Mesodermal cell (in vitro differentiated cells): ENCODE results near the gene ZNF516.

Experiments used
- H3K27ac ChIP-seq: 2 replicates; pipeline ENCODE4 v1.7.0; 2013; ENCODE audit warnings: mild to moderate bottlenecking, low read depth, low read length, moderate library complexity; ENCODE audit not compliant: severe bottlenecking
- H3K36me3 ChIP-seq: 2 replicates; pipeline ENCODE4 v1.7.1; 2013; ENCODE audit warnings: mild to moderate bottlenecking, low read length, moderate library complexity; ENCODE audit not compliant: control insufficient read depth, insufficient read depth
- H3K4me1 ChIP-seq: one replicate; pipeline ENCODE4 v1.7.1; 2013; ENCODE audit warnings: mild to moderate bottlenecking, low read length; ENCODE audit not compliant: insufficient read depth, control insufficient read depth, poor library complexity, severe bottlenecking
- H3K4me3 ChIP-seq: 2 replicates; pipeline ENCODE4 v1.7.0; 2013; ENCODE audit warnings: low read length, control low read depth, mild to moderate bottlenecking; ENCODE audit not compliant: insufficient read depth, poor library complexity, severe bottlenecking; ENCODE audit errors: extremely low read depth
- H3K9me3 ChIP-seq: 2 replicates; pipeline ENCODE4 v1.7.1; 2013; ENCODE audit warnings: mild to moderate bottlenecking, low read length, moderate library complexity; ENCODE audit not compliant: control insufficient read depth
- WGBS, 2 experiments: methylation state at CpG; one replicate each; pipeline ENCODE4 v1.1.5; 2013; ENCODE audit warnings: missing lambda C conversion rate in 2 of 2; ENCODE audit not compliant: insufficient coverage in 2 of 2; 5-methylcytosine and 5-hydroxymethylcytosine counted together

Gene ZNF516

DNA sequence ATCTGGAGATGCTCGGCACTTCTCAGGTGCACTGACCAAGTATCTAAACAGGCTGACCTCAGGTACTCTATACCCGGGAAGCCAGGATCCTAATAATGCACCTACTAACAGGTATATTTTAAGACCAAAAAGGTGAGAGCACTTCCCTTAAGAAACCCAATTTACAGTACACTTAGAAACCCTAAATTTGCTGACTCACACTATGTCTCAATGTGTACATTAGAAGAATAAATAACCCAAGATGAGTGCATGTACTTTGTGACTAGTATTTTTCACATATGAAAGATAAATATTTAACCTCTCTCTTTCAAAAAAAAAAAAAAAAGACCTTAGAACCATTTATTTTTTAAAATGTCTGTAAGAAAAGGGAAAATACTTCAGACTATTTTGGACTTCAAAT is 118.8 kb downstream of the ZNF516 start:
- WGBS, 2 experiments: 90 to 100% methylated on average over 1 to 2 of the region's 2 CpGs
- Histone ChIP-seq H3K9me3 (no peaks in the 10 kb centered on the region), H3K36me3 (peaks cover 57% of the 10 kb centered on the region), H3K4me1 (no peaks in the 10 kb centered on the region), H3K4me3 (no peak overlapping the region), H3K27ac (no peak overlapping the region)

DNA sequence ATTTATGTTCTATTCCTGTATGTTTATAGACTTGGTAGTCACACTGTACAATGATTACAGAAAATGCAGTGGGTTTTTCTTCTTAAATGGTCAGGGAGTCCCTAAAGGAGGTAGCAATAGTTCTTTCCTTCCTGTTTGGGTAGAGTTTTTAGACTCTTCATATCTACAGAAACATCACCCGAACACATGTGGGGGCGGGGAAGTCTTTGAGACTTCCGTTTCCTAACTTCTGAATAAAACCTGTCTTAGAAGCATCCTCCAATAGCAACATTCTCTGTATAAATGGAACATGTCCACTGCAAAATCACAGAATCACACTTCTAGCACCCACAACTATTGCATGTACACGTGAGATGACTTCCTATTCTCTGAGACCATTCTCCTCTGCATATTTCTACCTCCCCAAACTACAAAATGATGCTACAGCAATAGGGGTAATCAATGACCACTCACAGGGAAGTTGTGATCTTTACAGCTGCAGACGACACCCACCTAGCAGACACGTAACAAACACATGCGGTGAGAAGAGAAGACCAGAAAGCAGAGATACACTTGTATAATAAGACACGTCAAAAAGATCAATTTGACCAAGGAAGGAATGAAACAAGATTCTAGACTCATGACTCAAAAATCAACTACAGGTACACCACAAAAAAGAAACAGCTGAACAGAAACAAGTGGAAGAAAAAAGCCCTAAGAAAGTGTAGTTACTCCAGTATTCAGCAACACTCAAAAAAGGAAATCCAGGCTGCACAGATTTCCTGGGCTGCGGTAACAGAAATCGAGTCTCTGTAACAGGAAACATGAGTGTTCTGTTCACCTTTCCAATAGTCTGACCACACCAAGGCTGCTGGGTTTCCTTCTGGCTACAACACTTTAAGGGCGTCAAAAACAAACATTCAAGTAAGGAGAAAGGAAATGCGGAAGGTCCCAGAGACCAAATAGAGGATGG is 120.4 kb downstream of the ZNF516 start:
- 98 to 99% methylated on average over 6 to 9 of the region's 12 CpGs for WGBS, 2 experiments
- Histone ChIP-seq H3K4me3 (no peak overlapping the region), H3K36me3 (peaks cover 62% of the 10 kb centered on the region), H3K9me3 (no peaks in the 10 kb centered on the region), H3K4me1 (no peaks in the 10 kb centered on the region), H3K27ac (no peak overlapping the region)

GRCh38 chr18:76373297-76373696 is 121.7 kb downstream of the ZNF516 start:
- H3K4me3 ChIP-seq: no peak overlapping the region
- no peaks in the 10 kb centered on the region for H3K4me1 ChIP-seq
- 86 to 87% methylated on average over 3 to 4 of the region's 5 CpGs for WGBS, 2 experiments

GRCh38 chr18:76371301-76372203 is 123.5 kb downstream of the ZNF516 start:
- H3K27ac ChIP-seq: no peak overlapping the region
- 95% methylated on average over 39 to 43 of the region's 43 CpGs for WGBS, 2 experiments
- H3K4me1 ChIP-seq: no peaks in the 10 kb centered on the region
- H3K36me3 ChIP-seq: peaks cover 49% of the 10 kb centered on the region
- H3K4me3 ChIP-seq: no peak overlapping the region
- no peaks in the 10 kb centered on the region for H3K9me3 ChIP-seq

More at GRCh38 chr18:76373297-76373696, 121.7 kb downstream of the ZNF516 start:
- no peak overlapping the region for H3K27ac ChIP-seq
- H3K9me3 ChIP-seq: no peaks in the 10 kb centered on the region
- H3K36me3 ChIP-seq: peaks cover 57% of the 10 kb centered on the region

GRCh38 chr18:76370686-76371085 is 124.4 kb downstream of the ZNF516 start:
- H3K9me3 ChIP-seq: no peaks in the 10 kb centered on the region
- no peak overlapping the region for H3K27ac ChIP-seq
- H3K4me3 ChIP-seq: no peak overlapping the region
- peaks cover 48% of the 10 kb centered on the region for H3K36me3 ChIP-seq
- 94 to 98% methylated on average over 9 to 10 of the region's 10 CpGs for WGBS, 2 experiments
- H3K4me1 ChIP-seq: no peaks in the 10 kb centered on the region

- no peak overlapping the region for H3K4me3 ChIP-seq
- no peak overlapping the region for H3K27ac ChIP-seq
- H3K4me1 ChIP-seq: no peaks in the 10 kb centered on the region
- H3K9me3 ChIP-seq: no peaks in the 10 kb centered on the region
- WGBS, 2 experiments: 89 to 94% methylated on average over 10 to 12 of the region's 12 CpGs
- H3K36me3 ChIP-seq: peaks cover 48% of the 10 kb centered on the region
Observed at GRCh38 chr18:76370201-76370600, 124.8 kb downstream of the ZNF516 start.

GRCh38 chr18:76369791-76370190 is 125.3 kb downstream of the ZNF516 start:
- no peaks in the 10 kb centered on the region for H3K4me1 ChIP-seq
- WGBS, 2 experiments: 86 to 88% methylated on average over 10 to 11 of the region's 11 CpGs

DNA sequence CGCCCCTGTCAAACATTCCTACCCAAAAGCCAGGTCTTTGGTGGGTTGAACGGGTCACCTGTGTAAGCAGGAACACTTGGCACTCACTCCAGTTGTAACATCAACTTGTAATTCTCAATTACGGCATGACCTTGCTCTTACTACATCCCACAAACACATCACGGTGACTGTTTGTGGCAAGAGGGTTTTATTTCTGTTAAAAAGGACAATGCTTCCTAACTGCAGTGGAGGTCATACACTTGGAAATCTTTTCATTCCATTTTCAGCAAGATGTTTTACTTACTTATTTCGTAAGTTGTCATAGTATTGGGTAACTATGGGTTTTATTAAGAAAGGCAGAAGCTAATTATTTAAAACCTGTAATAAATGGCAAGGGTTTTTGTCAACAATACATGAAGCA is 126.1 kb downstream of the ZNF516 start:
- WGBS, 2 experiments: 94 to 96% methylated on average over 2 of the region's 5 CpGs
- peaks cover 1% of the 10 kb centered on the region for H3K4me1 ChIP-seq

More at GRCh38 chr18:76369791-76370190, 125.3 kb downstream of the ZNF516 start:
- no peak overlapping the region for H3K27ac ChIP-seq
- H3K4me3 ChIP-seq: no peak overlapping the region
- H3K9me3 ChIP-seq: no peaks in the 10 kb centered on the region
- H3K36me3 ChIP-seq: peaks cover 48% of the 10 kb centered on the region

GRCh38 chr18:76368271-76368670 is 126.8 kb downstream of the ZNF516 start:
- Histone ChIP-seq H3K4me1 (peaks cover 4% of the 10 kb centered on the region), H3K9me3 (no peaks in the 10 kb centered on the region), H3K27ac (no peak overlapping the region), H3K36me3 (peaks cover 54% of the 10 kb centered on the region), H3K4me3 (no peak overlapping the region)
- WGBS, 2 experiments: 80% methylated on average over 1 of the region's 3 CpGs; no CpG with 5 or more reads in 1 of the 2 experiments

More for the DNA sequence above, 126.1 kb downstream of the ZNF516 start:
- Histone ChIP-seq H3K4me3 (no peak overlapping the region), H3K27ac (no peak overlapping the region), H3K9me3 (no peaks in the 10 kb centered on the region), H3K36me3 (peaks cover 49% of the 10 kb centered on the region)
